H1 (cell line): ENCODE results near the gene RUVBL1. TPM values are rescaled to one million over a fixed set of nuclear protein-coding genes. Genes with fewer than 3 reads are reported as not detected.

Experiments
- CTCF ChIA-PET: fragments of 300-600 bp; sonication (Branson Sonifier 250); formaldehyde crosslinking; loops from one replicate; lab custom pipeline; 2021; ENCODE audit not compliant: partially characterized antibody; lab: Charles Lee
- POLR2A ChIA-PET: fragments of 300-600 bp; sonication (Branson Sonifier 250); formaldehyde crosslinking; loops from one replicate; lab custom pipeline; 2021; ENCODE audit warnings: inconsistent platforms; ENCODE audit not compliant: partially characterized antibody; lab: Charles Lee
- DNase-seq, 2 experiments: peaks; one replicate each; pipeline versions ENCODE4 v3.0.0 to v3.0.0-alpha.2; 2010 to 2022; ENCODE audit warnings: low spot score in 2 of 2, low read depth in 1 of 2, mixed read lengths in 1 of 2
- FAIRE-seq: peaks from 2 replicates; lab custom pipeline; 2011; peaks lifted over from hg19 to GRCh38; lab: Jason Lieb, UNC
- H2AFZ ChIP-seq: 2 replicates; pipeline ENCODE4 v1.8.1; 2012; ENCODE audit warnings: low read length, inconsistent platforms
- H2AK5ac ChIP-seq: 2 replicates; pipeline ENCODE4 v1.6.1; 2013; ENCODE audit warnings: low read depth, low read length
- H2BK120ac ChIP-seq: replicated peaks from 2 replicates; pipeline ENCODE3; 2013; ENCODE audit warnings: low read depth, low read length, inconsistent platforms
- H2BK12ac ChIP-seq: 2 replicates; pipeline ENCODE4 v1.6.1; 2013; ENCODE audit warnings: low read depth, low read length
- H2BK15ac ChIP-seq: 2 replicates; pipeline ENCODE4 v1.6.1; 2013; ENCODE audit warnings: low read length
- H2BK20ac ChIP-seq: 2 replicates; pipeline ENCODE4 v1.6.1; 2013; ENCODE audit warnings: low read length
- H2BK5ac ChIP-seq: 2 replicates; pipeline ENCODE4 v1.6.1; 2013; ENCODE audit warnings: low read depth, low read length
- H3K14ac ChIP-seq: 2 replicates; pipeline ENCODE4 v1.6.1; 2013; ENCODE audit warnings: inconsistent platforms; ENCODE audit not compliant: insufficient read length
- H3K18ac ChIP-seq: 2 replicates; pipeline ENCODE4 v1.6.1; 2013; ENCODE audit warnings: low read length; ENCODE audit errors: extremely low read depth
- H3K23ac ChIP-seq: 2 replicates; pipeline ENCODE4 v1.6.1; 2013; ENCODE audit warnings: inconsistent platforms; ENCODE audit not compliant: insufficient read length
- H3K23me2 ChIP-seq: 2 replicates; pipeline ENCODE4 v1.6.1; 2013; ENCODE audit warnings: low read depth, low read length
- H3K27ac ChIP-seq: 2 replicates; pipeline ENCODE4 v1.6.1; 2011; ENCODE audit warnings: low read depth, low read length, inconsistent platforms
- H3K27me3 ChIP-seq, 4 experiments: replicated peaks in 1 of 4; 1 replicate in 1 of 4; 2 replicates in 3 of 4; pipeline versions ENCODE4 v1.6.1 to v1.8.1; 2011 to 2013; ENCODE audit warnings: low read length in 3 of 4, mild to moderate bottlenecking in 3 of 4, inconsistent platforms in 2 of 4, mixed read lengths in 2 of 4, moderate library complexity in 1 of 4; ENCODE audit not compliant: control insufficient read depth in 3 of 4, insufficient read depth in 3 of 4; ENCODE audit errors: extremely low read depth in 1 of 4
- H3K36me3 ChIP-seq, 4 experiments: 2 replicates each; pipeline versions ENCODE4 v1.6.1 to v1.8.1; 2011 to 2013; ENCODE audit warnings: mild to moderate bottlenecking in 4 of 4, low read length in 3 of 4, moderate library complexity in 2 of 4, control low read depth in 1 of 4, inconsistent platforms in 1 of 4; ENCODE audit not compliant: insufficient read depth in 4 of 4, control insufficient read depth in 2 of 4
- H3K4ac ChIP-seq: replicated peaks from 2 replicates; pipeline ENCODE3; 2013; ENCODE audit warnings: low read length, low read depth, mixed read lengths, inconsistent platforms; ENCODE audit not compliant: insufficient read length
- H3K4me1 ChIP-seq, 4 experiments: replicated peaks in 1 of 4; 1 replicate in 1 of 4; 2 replicates in 3 of 4; pipeline versions ENCODE4 v1.6.1 to v1.8.1; 2011 to 2013; ENCODE audit warnings: low read length in 3 of 4, inconsistent platforms in 2 of 4, mixed read lengths in 1 of 4; ENCODE audit not compliant: insufficient read depth in 4 of 4, control insufficient read depth in 3 of 4
- H3K4me2 ChIP-seq, 2 experiments: 2 replicates each; pipeline versions ENCODE4 v1.6.1 to v1.8.1; 2011 to 2013; ENCODE audit warnings: low read depth in 2 of 2, low read length in 2 of 2, control low read depth in 1 of 2, inconsistent platforms in 1 of 2, mild to moderate bottlenecking in 1 of 2; ENCODE audit not compliant: insufficient read depth in 1 of 2
- H3K4me3 ChIP-seq, 4 experiments: fragments of 200-600, 300-600 bp in 1 of 4; sonication (generic), shearing (Covaris generic), sonication (Bioruptor Twin) in 1 of 4; 2 replicates each; pipeline versions ENCODE4 v1.5.1 to v1.8.1; 2011 to 2016; ENCODE audit warnings: low read length in 4 of 4, low read depth in 3 of 4, control low read depth in 2 of 4, inconsistent platforms in 2 of 4, mild to moderate bottlenecking in 2 of 4, mixed read lengths in 1 of 4, moderate library complexity in 1 of 4; ENCODE audit not compliant: insufficient read depth in 2 of 4; ENCODE audit errors: extremely low read depth in 1 of 4
- H3K56ac ChIP-seq: replicated peaks from 2 replicates; pipeline ENCODE3; 2013; ENCODE audit warnings: low read depth, mild to moderate bottlenecking, mixed read lengths, low read length, inconsistent platforms; ENCODE audit not compliant: insufficient read length
- H3K79me1 ChIP-seq: 2 replicates; pipeline ENCODE4 v1.6.1; 2013; ENCODE audit warnings: low read depth, low read length, control low read depth
- H3K79me2 ChIP-seq, 2 experiments: 2 replicates each; pipeline versions ENCODE4 v1.6.1 to v1.8.1; 2012 to 2013; ENCODE audit warnings: low read length in 2 of 2, mild to moderate bottlenecking in 2 of 2, inconsistent platforms in 1 of 2; ENCODE audit not compliant: insufficient read depth in 2 of 2, control insufficient read depth in 1 of 2
- H3K9ac ChIP-seq, 4 experiments: replicated peaks in 1 of 4; 1 replicate in 1 of 4; 2 replicates in 3 of 4; pipeline versions ENCODE4 v1.6.1 to v1.8.1; 2011 to 2013; ENCODE audit warnings: low read depth in 3 of 4, low read length in 3 of 4, control low read depth in 2 of 4, mild to moderate bottlenecking in 2 of 4, moderate library complexity in 2 of 4, inconsistent platforms in 1 of 4; ENCODE audit errors: extremely low read depth in 1 of 4
- H3K9me3 ChIP-seq, 2 experiments: 2 replicates each; pipeline versions ENCODE4 v1.6.1 to v1.8.1; 2012 to 2013; ENCODE audit warnings: mild to moderate bottlenecking in 2 of 2, moderate library complexity in 2 of 2, control low read depth in 1 of 2, inconsistent platforms in 1 of 2, low read depth in 1 of 2, low read length in 1 of 2, mixed read lengths in 1 of 2; ENCODE audit not compliant: insufficient read depth in 2 of 2
- H4K20me1 ChIP-seq, 2 experiments: replicated peaks in 1 of 2; 2 replicates each; pipeline versions ENCODE3 to v1.8.1; 2011 to 2013; ENCODE audit warnings: inconsistent platforms in 2 of 2, low read length in 2 of 2, mild to moderate bottlenecking in 1 of 2; ENCODE audit not compliant: insufficient read depth in 2 of 2, control insufficient read depth in 1 of 2
- H4K5ac ChIP-seq: 2 replicates; pipeline ENCODE4 v1.6.1; 2013; ENCODE audit warnings: low read length, low read depth, mixed read lengths, inconsistent platforms; ENCODE audit not compliant: insufficient read length
- H4K8ac ChIP-seq: 2 replicates; pipeline ENCODE4 v1.8.0; 2013; ENCODE audit warnings: mild to moderate bottlenecking, moderate library complexity, low read length, inconsistent platforms; ENCODE audit not compliant: insufficient read depth; ENCODE audit errors: extremely low read depth
- H4K91ac ChIP-seq: replicated peaks from 2 replicates; pipeline ENCODE3; 2013; ENCODE audit warnings: low read length, mixed read lengths, inconsistent platforms; ENCODE audit not compliant: insufficient read length
- CTCF ChIP-seq, 3 experiments: IDR thresholded peaks; 1 replicate in 2 of 3; 2 replicates in 1 of 3; pipeline versions ENCODE4 v1.5.1 to v1.6.1; 2011; ENCODE audit warnings: low read length in 3 of 3, mild to moderate bottlenecking in 3 of 3, inconsistent platforms in 2 of 3, low read depth in 1 of 3, moderate library complexity in 1 of 3; ENCODE audit not compliant: insufficient read depth in 1 of 3; ENCODE audit errors: control extremely low read depth in 1 of 3
- POLR2AphosphoS5 ChIP-seq: IDR thresholded peaks from 2 replicates; pipeline ENCODE4 v1.6.1; 2011; ENCODE audit warnings: low read depth, low read length
- RXRA ChIP-seq: IDR thresholded peaks from 2 replicates; pipeline ENCODE4 v1.6.1; 2011; ENCODE audit warnings: low read depth, mild to moderate bottlenecking, low read length, moderate library complexity; ENCODE audit not compliant: insufficient read depth
- WGBS, 2 experiments: shearing (Covaris generic) in 1 of 2; methylation state at CpG; one replicate each; pipeline versions ENCODE4 v1.1.6 to v1.1.7; 2013 to 2015; ENCODE audit warnings: low lambda C conversion rate in 2 of 2, mixed read lengths in 2 of 2, inconsistent platforms in 1 of 2, low coverage in 1 of 2, missing lambda C conversion rate in 1 of 2; ENCODE audit not compliant: insufficient replicate concordance in 2 of 2, insufficient coverage in 1 of 2, insufficient read length in 1 of 2; ENCODE audit errors: extremely low coverage in 1 of 2, missing lambda C conversion rate in 1 of 2; 5-methylcytosine and 5-hydroxymethylcytosine counted together
- polyA plus RNA-seq, 7 experiments: library from polyadenylated mRNA; depleted of rRNA in 3 of 7; stranded (reverse) in 5 of 7; unstranded in 2 of 7; fragments of >200 nt in 5 of 7; fragments of 200-250 nt in 2 of 7; gene quantifications; 1 replicate in 5 of 7; 2 replicates in 1 of 7; 4 replicates in 1 of 7; pipeline versions ENCODE4 v1.2.1 to v1.2.3, GENCODE V29; 2011 to 2013; ENCODE audit warnings: missing spikeins in 2 of 7, mixed read lengths in 2 of 7
- total RNA-seq: library from RNA; stranded (reverse); fragmentation: NEBNext Ultra II Directional; extraction: Animal tissue kit (Norgen Biotek cat#: 25700); gene quantifications from 2 replicates; pipeline ENCODE4 v1.2.1, GENCODE V29; 2021
- TF ChIP-seq, protein P1 (sequence below): IDR thresholded peaks from 2 replicates; pipeline ENCODE4 v1.6.1; 2011; ENCODE audit warnings: low read length, improper control_type of control experiment

RUVBL1 gene
- total and polyA plus RNA-seq, 2 of the 8 experiments (the other 6 are each of a cell fraction or from before 2014, with no cell fraction given), result 112 to 135 TPM

- Histone ChIP-seq H3K27me3 (no peaks in the 10 kb centered on the region; a peak in 1 of 7 replicates), H2BK15ac (no peak overlapping the region), H3K9ac (no peak overlapping the region), H3K79me2 (no peaks in the 10 kb centered on the region), H3K23ac (no peak overlapping the region), H4K91ac (no peak overlapping the region), H4K5ac (no peak overlapping the region), H2BK12ac (no peak overlapping the region), H3K4me2 (no peak overlapping the region), H3K56ac (no peak overlapping the region), H3K36me3 (no peaks in the 10 kb centered on the region), H2BK20ac (no peak overlapping the region), H4K20me1 (peaks cover 0 to 4% of the 10 kb centered on the region in 2 experiments)
- CTCF ChIA-PET, result interaction anchor here (0.9 to 1.9 kb wide), 6 partner anchors 11 to 465 kb away, joined by 3 to 5 read pairs (median 3); no protein-coding TSS in a partner anchor
- WGBS, 2 experiments, result 83% methylated on average over 5 of the region's 5 CpGs; no CpG with 5 or more reads in 1 of the 2 experiments
- POLR2A ChIA-PET, result interaction anchor here (1.0 to 2.0 kb wide), 2 partner anchors 9 to 21 kb away, joined by 3 to 7 read pairs; partner anchors contain the start of genes EEFSEC and RUVBL1
- peak in 1 of 2 experiments; percentile 37 for DNase-seq
- no peak for TF ChIP-seq CTCF (IDR thresholded peaks at IDR 0.05; ENCODE audit: control extremely low read depth in 1 of 3, insufficient read depth in 1 of 3, low read depth in 1 of 3, low read length in 3 of 3)
- TF ChIP-seq, protein P1, sequence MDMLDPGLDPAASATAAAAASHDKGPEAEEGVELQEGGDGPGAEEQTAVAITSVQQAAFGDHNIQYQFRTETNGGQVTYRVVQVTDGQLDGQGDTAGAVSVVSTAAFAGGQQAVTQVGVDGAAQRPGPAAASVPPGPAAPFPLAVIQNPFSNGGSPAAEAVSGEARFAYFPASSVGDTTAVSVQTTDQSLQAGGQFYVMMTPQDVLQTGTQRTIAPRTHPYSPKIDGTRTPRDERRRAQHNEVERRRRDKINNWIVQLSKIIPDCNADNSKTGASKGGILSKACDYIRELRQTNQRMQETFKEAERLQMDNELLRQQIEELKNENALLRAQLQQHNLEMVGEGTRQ, result no peak
- TF ChIP-seq RXRA, result no peak
- TF ChIP-seq POLR2AphosphoS5, result no peak
- TF ChIP-seq, all 59 proteins: peak for 0
- H2BK120ac ChIP-seq, result no peak overlapping the region
- H3K18ac ChIP-seq, result no peak overlapping the region
- no peaks in the 10 kb centered on the region for H3K79me1 ChIP-seq
- H2BK5ac ChIP-seq, result no peak overlapping the region
- no peak overlapping the region for H3K14ac ChIP-seq
- H3K4me3 ChIP-seq, result no peak overlapping the region
- H2AK5ac ChIP-seq, result no peak overlapping the region
- no peak overlapping the region for H4K8ac ChIP-seq
- FAIRE-seq, result no peak
- no peaks in the 10 kb centered on the region for H3K9me3 ChIP-seq
- 0 out of 2 replicates have a peak overlapping the region, but pooled peaks have one; percentile 35 for H2AFZ ChIP-seq
- H3K4me1 ChIP-seq, result no peaks in the 10 kb centered on the region
- H3K27ac ChIP-seq, result no peak overlapping the region
- H3K23me2 ChIP-seq, result no peaks in the 10 kb centered on the region
- no peak overlapping the region for H3K4ac ChIP-seq
Measured at GRCh38 chr3:128144512-128145187, 21.0 kb upstream of the RUVBL1 start.
